OCI-LY7 (cell line): ENCODE measurements around the gene AGPAT2.

Experiments used
- CTCF ChIP-seq: fragments of 200-600 bp; sonication (generic); conservative IDR thresholded peaks from 2 replicates; pipeline ENCODE4 v1.5.1; 2014; ENCODE audit warnings: mild to moderate bottlenecking, antibody characterized with exemption, low read length, moderate library complexity, mixed read lengths
- EZH2phosphoT487 ChIP-seq: fragments of 200-600 bp; sonication (generic); IDR thresholded peaks from 2 replicates; pipeline ENCODE4 v1.6.1; 2018; ENCODE audit warnings: low read depth, borderline replicate concordance, mild to moderate bottlenecking, mixed run types, antibody characterized with exemption, low read length, moderate library complexity, mixed read lengths

DNA sequence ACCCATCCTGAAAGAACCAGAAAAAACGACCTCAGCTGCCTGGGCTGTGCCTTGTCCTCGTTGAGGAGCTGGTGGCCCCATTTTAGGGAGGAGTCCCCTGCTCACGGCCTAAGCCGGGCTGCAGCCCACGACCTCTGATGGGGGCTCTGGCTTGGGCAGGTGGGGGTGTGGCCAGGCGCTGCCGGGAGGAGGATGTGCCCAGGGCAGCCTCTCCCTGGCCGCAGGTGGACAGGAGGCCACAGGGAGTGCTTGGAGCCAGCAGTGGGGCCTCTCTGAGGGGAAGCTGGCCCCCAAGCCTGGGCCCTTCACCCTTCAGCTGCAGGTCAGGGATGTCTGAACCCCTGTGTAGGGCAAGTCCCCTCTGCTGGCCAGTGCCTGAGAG, 27.6 kb upstream of the AGPAT2 start:
- TF ChIP-seq CTCF (no peak), EZH2phosphoT487 (no peak)
